NOMO-1 treated with DMSO at 0.1 percent for 48 hours (cell line): Measurements from ENCODE around the gene IRGQ.
"Not testable (repeated sequence)": the region's sequence is repeated elsewhere in the genome, so short reads cannot be mapped to it uniquely, and the experiment has no call there.

Experiments
- DNase-seq: peaks from one replicate; lab custom pipeline; 2025; ENCODE audit not compliant: unreplicated experiment; lab: John Stamatoyannopoulos, UW

Gene IRGQ

DNA sequence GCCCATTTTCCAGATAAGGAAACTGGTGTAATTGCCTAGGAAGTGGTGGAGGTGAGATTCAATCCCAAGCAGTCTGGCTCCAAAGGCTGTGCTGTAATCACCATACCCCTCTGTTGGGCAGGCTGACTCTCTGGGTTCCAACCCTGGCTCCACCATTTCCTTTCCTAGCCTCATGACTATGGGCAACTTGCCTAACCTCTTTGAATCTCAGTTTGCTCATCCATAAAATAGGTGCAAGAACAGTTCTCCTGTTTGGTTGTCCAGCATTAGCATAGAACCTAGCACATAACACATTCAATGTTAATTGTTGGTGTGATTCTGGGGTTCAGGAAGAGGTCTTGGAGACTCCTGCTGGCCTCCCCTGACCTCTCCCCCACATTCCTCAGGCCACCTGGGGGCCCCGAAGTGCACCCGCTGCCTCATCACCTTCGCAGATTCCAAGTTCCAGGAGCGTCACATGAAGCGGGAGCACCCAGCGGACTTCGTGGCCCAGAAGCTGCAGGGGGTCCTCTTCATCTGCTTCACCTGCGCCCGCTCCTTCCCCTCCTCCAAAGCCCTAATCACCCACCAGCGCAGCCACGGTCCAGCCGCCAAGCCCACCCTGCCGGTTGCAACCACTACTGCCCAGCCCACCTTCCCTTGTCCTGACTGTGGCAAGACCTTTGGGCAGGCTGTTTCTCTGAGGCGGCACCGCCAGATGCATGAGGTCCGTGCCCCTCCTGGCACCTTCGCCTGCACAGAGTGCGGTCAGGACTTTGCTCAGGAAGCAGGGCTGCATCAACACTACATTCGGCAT, 2.7 kb upstream of the IRGQ start:
- no peak for DNase-seq

DNA sequence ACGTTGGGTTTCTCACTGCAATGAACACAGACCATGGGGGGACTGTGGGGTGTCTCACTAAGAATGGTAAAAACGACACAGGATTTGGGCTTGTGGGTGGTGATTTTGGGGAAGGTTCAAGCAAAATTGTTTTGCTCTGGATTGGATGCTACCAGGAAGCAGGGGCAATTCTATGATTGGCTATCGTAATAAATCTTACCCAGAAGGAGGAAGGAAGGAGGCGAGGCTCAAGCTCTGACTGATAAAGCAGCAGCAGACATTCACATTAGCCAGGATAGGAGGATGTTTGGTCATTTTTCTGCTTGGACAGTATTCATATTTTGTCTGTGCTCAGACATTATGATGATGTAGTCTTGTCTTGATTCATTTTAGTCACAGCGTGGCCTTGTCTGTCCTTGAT, 1.9 kb upstream of the IRGQ start:
- DNase-seq, result peak; percentile 30

DNA sequence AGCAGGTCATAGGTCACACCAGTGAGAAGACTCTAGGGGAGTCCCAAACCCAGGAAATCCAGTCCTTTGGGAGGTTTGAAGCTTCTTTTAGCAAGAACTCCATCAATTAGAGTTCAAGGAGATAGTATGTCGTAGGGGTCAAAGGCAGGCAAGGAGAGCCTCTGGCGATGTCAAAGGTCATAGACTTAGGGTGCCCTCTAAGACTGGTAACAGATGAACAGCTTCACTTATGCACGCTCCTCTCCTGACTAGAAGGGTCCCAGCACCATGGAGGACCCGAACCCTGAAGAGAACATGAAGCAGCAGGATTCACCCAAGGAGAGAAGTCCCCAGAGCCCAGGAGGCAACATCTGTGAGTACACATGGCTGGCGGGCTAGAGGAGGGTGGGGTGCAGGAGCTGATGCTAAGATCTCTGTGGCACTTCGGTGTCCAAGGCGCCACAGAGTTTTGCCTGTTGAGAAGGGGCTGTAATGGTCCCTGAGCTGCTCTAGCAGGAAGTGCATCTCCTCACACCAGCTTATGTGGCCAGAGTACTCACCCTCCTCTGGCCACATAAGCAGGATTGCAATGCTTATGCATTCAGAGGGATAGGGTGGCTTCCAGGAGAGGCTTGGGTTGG, 1.0 kb upstream of the IRGQ start:
- no peak for DNase-seq

DNA sequence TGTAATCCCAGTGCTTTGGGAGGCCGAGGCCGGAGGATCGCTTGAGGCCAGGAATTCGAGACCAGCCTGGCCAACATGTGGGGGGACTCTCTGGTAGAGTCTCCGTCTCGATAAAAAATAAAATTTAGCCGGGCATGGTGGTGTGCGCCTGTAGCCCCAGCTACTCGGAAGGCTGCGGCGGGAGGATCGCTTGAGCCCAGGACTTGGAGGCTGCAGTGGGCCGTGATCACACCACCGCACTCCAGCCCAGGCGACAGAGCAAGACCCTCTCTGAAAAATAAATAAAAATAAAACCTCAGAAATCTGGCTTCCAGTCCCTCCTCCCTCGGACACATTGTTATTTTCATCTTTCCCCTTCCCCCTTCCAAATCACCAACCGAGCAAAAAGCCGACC, 332 bp downstream of the IRGQ start:
- DNase-seq, result peak; percentile 46

DNA sequence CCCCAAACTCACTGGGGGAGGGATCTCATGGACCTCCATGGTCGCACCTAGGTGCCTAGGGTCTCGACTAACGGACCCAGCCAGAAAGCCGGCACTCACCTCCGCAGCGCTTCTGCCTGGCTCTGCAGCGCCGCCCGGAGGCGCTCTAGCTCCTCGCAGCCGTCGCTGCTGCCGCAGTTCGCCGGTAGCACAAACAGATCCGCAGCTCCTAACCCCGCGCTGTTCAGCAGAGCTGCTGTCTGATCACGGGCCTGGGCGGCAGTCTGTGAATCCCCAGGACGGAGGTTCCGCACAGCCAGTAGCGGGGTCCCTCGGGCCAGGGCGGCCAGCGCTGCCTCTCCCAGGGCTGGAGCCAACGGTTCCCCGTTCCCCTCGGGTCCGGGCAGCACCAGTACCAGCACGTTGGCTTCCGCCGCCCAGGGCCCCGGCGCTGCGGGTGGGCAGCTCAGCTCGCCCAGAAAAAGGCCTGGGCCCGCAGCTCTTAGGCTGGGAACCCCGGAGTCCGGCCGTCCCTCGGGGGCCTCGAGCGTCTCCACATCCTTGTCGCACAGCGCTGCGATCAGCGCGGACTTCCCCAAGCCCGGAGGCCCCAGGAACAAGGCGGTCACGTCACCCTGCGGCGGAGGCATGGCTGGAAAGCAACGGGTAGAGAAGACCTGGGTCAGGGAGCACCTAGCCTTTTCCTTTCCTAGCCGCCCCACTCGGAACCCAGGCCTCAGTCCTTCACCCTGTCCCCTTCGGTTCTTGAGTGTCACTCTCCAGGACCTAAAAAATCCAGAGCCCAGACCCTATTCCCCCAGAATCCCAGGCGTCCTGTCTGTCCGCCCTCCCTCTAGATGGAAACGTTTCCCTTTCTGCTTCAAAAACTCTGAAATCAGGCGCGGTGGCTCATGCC, 977 bp downstream of the IRGQ start:
- peak; percentile 68 for DNase-seq

DNA sequence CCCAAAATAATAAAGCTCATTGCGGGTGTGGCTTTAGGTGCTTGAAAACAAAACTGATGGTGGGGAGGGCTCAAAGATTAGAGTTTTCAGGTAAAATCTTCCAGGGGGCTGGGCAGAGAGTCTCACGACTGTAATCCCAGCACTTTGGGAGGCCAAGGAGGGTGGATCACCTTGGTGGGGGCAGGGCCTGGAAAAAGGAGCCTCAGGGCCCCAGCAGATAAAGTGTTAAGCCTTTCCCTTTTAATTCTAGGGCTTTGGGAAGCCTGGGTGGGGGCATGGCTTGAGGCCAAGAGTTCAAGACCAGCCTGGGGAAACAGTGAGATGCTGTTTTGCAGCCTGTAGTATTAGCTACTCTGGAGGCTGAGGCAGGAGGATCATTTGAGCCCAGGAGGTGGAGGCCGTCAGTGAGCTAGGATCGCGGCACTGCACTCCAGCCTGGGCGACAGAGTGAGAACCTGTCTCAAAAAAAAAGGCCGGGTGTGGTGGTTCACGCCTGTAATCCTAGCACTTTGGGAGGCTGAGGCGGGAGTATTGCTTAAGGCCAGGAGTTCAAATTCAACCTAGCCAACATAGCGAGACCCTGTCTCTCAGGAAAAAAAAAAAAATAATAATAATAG, 1.7 kb downstream of the IRGQ start:
- DNase-seq, result no peak

DNA sequence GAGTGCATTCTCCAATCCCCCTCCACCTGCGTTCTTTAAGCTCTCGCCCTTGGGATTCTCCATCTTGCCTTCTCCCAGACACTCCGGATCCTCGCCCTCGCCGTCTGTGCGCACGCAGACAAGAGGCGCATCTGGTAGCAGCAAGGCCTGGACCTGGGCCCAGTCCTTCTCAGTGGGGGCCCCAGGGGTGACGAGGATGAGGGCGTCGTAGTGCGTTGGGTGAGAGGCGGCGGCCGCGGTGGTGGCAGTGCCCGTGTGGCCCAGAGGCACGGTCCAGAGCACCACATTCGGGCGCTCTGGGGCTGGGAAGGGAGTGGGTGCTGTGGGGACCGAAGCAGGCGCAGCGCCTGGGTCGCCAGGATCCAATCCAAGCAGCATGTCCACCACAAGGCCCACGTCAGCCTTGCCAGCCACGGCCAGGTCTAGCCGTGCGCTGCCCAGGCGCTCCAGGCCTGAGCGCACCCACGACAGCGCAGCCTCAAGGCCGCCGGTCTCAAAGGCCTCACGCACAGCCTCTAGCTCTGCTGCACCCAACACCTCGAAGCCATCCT, 3.1 kb downstream of the IRGQ start:
- DNase-seq, result no peak

DNA sequence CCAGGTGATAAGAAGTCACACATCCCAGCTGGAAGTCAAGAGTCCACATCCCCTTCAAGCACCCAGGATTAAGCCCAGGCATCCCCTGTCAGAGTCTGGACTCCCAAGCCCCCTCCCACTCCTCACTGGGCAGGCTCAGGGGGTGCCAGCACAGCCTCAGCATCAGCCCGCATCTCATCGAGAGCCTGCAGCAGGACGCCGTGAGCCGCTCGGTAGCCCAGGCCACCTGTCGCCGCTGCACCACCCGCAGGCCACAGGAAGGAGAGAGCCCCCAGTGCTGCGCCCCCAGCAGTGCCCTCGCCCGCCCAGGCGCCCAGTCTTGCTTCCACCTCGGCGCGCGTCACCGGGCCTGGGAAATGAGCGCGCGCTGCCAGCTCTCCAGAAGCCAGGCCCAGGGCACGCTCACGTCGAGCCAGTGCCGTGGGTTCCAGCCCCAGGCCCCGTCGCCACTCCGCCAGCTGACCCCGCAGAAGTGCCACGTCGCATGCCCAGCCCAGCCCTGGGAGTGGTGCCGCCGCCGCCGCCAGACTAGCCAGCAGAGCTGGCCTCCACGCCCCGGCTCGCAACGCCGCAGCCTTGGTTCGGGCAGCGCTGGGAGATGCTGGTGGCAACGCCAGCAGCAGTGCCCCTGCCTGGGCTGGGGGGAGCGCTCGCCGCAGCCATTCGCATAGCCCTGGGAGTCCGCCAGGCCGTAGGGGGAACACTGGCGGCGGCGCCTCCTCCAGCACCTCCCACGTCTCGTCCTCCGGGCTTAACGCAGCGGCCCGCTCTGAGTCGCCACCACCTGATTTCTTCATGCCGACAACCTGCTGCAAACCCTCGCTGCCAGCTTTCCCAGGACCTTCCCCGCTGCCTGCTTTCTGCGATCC, 3.8 kb downstream of the IRGQ start:
- DNase-seq, result no peak

DNA sequence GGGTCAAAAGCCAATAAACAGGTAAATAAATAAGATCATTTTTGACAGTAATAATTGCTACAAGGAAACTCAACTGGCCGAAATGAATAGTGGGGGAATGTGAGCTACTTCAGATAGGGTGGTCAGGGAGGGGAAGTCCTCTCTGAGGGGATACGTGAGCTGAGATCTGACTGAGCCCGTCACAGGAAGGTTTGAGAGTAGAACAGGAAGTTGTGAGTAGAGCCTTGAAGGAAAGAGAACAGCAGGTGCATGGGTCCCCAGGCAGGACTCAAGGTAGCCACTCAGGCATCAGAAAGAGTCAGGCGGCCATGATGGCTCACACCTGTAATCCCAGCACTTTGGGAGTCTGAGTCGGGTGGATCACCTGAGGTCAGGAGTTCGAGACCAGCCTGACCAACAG, 6.3 kb downstream of the IRGQ start:
- no peak for DNase-seq

DNA sequence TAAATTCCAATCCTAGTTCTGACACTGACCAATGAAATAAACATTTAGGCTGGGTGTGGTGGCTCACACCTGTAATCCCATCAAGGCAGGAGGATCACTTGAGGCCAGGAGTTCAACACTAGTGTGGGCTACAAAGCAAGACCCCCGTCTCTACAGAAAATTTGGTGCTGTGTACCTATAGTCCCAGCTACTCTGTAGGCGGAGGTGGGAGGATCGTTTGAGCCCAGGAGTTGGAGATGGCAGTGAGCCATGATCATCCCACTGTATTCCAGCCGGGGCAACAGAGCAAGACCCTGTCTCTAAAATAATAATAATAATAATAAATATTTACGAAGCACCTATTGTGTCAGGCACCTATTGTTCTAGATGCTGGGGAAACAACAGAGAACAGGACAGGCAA, 6.7 kb downstream of the IRGQ start:
- no peak for DNase-seq

DNA sequence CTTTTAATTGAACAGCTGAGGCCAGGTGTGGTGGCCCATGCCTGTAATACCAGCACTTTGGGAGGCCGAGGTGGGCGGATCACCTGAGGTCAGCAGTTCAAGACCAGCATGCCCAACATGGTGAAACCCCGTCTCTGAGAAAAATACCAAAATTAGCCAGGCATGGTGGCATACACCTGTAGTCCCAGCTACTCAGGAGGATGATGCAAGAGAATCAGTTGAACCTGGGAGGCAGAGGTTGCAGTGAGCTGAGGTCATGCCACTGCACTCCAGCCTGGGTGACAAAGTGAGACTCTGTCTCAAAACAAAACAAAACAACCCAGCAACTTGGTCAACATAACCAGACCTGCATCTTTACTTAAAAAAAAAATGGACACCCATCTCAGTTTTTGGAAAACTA, 8.9 kb downstream of the IRGQ start:
- DNase-seq, result not testable (repeated sequence)

DNA sequence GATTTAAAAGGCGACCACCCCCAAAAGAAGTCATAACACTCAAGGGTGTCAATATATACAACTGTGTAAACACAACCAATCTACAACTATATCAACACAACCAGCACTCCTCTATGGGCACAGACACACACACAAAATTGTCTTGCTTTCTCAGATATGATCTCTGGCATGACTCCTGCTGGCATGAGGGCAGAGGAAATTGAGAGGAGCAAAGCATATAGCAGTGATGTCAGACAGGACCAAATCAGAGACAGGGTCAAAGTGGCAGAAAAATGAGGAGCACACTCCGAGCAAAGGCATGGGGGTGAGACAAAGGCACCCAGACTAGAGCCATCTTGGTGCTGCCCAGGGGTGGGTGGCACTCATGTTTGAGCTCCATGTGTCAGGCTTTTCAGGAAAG, 9.6 kb downstream of the IRGQ start:
- no peak for DNase-seq

DNA sequence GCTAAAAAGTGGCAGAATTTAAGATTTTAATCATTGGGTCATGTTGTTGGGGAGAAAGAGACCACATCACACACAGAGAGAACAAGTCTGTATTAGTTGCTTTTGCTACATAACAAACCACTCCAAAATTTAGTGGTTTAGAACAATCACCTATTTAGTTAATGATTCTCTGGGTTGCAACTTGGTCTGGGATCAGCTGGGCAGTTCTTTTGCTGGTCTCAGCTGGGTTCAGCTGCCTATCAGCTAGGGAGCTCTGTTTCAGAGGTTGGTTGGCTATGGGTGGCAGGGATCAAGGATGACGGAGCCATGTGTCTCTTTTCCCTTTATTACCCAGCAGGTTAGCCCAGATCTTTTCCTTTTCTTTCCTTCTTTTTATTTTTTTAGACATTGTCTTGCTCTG, 11.4 kb downstream of the IRGQ start:
- DNase-seq, result no peak

DNA sequence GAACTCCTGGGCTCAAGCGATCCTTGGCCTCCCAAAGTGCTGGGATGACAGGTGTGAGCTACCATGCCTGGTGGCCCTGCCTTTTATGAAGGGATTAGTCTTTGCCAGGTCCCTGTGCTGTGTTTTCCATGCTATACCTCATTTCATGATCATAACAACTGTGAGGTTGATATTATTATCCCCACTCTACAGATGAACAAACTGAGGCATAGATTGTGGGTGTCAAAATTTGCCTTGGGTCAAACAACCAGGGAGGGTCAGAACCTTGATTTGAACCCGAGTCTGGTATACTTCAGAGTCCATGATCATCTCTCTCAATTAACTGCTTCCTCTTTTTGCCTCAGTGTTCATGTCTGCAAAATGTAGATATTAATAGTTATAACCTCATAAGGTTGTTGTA, 13.4 kb downstream of the IRGQ start:
- DNase-seq, result no peak

DNA sequence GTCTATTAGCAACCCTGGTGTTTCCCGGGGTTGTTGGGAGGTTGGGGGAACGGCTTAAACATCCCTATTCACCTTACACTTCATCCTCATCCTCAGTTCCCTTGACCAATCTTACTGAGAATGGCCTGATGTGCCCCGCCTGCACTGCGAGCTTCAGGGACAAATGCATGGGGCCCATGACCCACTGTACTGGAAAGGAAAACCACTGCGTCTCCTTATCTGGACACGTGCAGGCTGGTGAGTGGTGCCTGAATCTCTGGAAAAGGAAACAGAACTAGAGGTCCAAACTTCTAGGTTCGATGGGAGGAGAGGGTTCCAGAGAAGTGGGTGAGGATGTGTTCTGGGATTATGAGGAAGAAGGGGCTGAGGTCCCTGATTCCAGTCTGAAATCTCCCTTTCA, 14.5 kb downstream of the IRGQ start:
- no peak for DNase-seq

DNA sequence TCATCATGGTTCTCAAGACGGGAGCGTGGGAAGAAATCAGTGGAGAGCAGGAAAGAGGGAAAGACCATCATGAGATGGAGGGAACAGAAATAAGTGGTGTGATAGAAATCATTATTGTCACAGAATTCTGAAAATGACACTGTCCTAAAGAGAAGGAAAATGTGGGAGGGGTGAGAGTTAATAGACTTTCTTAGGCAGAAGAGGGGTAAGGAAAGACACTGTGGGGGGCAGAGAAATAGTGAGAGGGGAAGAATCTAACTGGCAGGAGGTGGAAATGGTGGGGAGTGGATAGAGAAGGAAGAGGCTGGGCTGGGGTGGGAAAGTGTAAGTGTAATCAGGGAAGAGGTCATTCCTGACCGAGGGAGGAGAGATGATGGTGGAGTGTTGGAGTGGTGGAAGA, 17.1 kb downstream of the IRGQ start:
- no peak for DNase-seq

DNA sequence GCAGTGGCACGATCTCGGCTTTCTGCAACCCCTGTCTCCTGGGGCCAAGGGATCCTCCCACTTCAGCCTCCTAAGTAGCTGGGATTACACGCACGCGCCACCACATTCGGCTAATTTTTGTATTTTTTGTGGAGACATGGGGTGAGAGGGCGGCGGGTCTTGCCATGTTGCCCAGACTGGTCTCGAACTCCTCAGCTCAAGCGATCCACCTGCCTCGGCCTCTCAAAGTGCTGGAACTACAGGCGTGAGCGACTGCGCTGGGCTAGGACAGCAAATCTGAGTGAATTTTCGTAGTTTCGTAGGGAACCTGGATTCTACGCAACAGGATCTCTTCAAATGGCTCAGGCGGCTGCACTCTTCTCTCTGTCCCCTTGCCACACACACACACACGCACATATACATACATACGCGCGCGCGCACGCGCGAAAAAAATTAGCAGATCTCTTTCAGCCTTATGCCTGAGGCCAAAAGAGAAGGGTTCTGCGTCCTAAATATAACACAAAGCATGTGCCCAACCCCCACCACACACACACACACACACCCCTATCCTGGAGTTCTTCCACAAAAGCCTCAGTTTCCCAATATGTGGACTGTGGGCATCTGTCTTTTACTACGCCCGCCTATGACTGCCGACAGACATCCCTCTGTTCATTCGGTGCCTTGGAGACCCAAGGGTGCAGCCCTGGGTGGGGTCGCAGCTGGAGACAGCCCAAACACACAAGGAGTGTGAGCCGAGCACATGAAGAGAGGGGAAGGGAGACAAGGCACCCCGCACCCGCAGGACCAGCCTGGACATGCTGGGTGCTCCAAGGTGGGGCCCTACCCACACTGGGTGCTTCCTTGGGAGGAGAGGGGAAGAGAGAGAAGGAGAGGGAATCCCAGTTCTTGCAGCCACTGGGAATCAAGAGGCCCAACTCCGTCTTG, 19.7 kb downstream of the IRGQ start:
- DNase-seq, result peak; percentile 45

DNA sequence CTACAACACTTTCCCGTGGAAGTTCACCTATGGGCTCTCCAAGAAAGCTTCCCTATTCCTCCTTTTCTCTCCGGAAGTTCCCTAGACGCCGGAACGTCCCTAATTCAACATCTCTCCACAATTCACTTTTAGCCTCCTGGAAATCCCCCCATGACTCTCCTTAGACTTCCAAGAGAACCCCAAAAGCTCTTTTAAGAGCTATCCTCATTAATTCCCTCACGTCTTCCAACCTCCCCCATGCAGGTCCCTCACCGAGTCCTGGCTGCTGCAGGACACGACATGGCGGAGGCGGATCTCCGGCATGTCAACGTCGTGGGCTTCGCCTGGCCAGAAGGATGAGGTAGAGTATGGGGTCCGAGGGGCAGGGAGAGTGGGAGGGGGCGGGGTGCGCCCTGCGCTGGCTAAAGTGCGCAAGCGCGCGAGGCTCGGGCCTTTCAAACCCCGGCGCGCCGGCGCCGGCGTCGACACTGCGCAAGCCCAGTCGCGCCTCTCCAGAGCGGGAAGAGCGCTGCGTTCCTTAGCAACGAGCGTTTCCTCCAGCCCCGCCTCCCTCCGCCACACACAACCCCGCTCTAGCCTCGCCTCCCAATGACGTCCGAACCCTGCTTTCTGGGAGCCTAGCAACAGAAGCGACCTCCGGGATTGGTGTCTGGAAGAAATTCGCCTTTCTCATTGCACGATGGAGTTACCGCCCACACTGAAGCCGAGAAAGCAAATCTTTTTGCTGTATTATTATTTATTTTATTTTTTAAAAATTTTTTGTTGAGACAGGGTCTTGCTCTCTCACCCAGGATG, 20.6 kb downstream of the IRGQ start, which contains the start of the genes PINLYP and XRCC1:
PINLYP (plus strand) TSS at position 646 of the 795 bp plus-strand sequence. CDS start 1,391 bp downstream, outside the sequence.
XRCC1 (minus strand) TSS at position 372 of the 795 bp plus-strand sequence; CDS start at position 303, 69 bp downstream.
- DNase-seq, result peak; percentile 99
